Measurements from ENCODE around the gene ELF5.

- TF ChIP-seq POLR2A (IDR thresholded peaks at IDR 0.05; ENCODE audit: extremely low read depth, insufficient read length) (no peak), CTCF (IDR thresholded peaks at IDR 0.05; ENCODE audit: low read depth, low read length) (no peak), MYC (IDR thresholded peaks at IDR 0.05; ENCODE audit: low read depth, low read length) (no peak), MAX (IDR thresholded peaks at IDR 0.05; ENCODE audit: low read depth, low read length) (no peak)
Observed at GRCh38 chr11:34460278-34460677, 53.3 kb downstream of the ELF5 start.

Measured in NB4 (cell line).